ENCODE results near the gene POU2F3. TPM values are rescaled to one million over a fixed set of nuclear protein-coding genes. Genes with fewer than 3 reads are reported as not detected.

Gene POU2F3
- polyA plus RNA-seq, 3 donors, result 0.37 to 0.54 TPM; not detected in 1

DNA sequence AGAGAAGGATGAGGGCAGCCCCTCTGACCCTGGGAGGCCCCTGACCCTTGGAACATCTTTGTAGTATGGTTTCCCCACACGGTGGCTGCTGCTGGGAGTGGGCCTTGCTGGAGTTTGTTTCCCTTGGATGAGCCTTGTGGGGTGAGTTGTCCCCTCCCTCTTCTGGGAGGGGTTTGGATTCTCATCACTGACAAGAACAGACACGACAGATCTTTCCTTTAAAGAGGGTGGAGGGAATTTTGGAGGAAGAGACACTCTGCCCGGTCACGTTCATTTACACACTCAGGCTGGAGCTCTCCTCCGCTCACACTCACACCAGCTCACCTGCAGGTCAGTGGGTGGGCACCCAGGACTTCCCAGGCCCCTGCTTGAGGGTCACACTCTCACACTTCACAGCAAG, 31.7 kb downstream of the POU2F3 start:
- TF ChIP-seq, protein P1, sequence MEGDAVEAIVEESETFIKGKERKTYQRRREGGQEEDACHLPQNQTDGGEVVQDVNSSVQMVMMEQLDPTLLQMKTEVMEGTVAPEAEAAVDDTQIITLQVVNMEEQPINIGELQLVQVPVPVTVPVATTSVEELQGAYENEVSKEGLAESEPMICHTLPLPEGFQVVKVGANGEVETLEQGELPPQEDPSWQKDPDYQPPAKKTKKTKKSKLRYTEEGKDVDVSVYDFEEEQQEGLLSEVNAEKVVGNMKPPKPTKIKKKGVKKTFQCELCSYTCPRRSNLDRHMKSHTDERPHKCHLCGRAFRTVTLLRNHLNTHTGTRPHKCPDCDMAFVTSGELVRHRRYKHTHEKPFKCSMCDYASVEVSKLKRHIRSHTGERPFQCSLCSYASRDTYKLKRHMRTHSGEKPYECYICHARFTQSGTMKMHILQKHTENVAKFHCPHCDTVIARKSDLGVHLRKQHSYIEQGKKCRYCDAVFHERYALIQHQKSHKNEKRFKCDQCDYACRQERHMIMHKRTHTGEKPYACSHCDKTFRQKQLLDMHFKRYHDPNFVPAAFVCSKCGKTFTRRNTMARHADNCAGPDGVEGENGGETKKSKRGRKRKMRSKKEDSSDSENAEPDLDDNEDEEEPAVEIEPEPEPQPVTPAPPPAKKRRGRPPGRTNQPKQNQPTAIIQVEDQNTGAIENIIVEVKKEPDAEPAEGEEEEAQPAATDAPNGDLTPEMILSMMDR (IDR thresholded peaks at IDR 0.05), result no peak

DNA sequence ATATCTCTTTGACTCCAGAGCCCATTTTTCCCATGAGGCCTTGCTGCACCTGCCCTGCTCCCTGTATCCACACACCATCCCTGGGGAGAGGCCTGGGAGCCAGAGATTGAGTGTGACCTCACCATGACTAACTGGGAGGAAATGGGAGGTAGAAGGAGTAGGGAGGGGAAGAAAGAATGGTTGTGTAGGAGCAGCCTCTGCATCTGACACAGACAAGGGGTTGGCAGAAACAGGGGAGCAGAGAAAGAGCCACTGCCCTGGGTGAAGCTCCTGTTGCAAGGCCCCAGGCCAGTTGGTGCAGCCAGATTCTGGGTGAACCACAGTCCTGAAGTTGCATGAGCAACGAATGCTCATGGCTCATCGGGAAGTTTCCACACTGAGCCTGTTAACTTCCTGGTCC, 32.4 kb downstream of the POU2F3 start:
- no peak overlapping the region for H3K4me3 Mint-ChIP-seq
- peak overlapping the region in 1 of 7 donors; percentile 23 for H3K27ac Mint-ChIP-seq
- Histone ChIP-seq H4K20me1 (ENCODE audit: insufficient read depth, low read length) (no peaks in the 10 kb centered on the region), H3K27ac (ENCODE audit: low read depth in 1 of 2, low read length in 2 of 2) (no peak overlapping the region), H3K4me3 (replicated peaks in 1 of 3; ENCODE audit: low read depth in 2 of 3, low read length in 3 of 3) (no peak overlapping the region), H3K27me3 (ENCODE audit: control insufficient read depth in 2 of 2, insufficient read depth in 2 of 2, low read length in 2 of 2) (no peaks in the 10 kb centered on the region), H2AFZ (ENCODE audit: insufficient read depth, low read depth, low read length, poor library complexity, severe bottlenecking) (no peak overlapping the region), H3K4me2 (replicated peaks; ENCODE audit: extremely low read depth, low read length, poor library complexity, severe bottlenecking) (no peak overlapping the region), H3K9me3 (replicated peaks in 1 of 2; ENCODE audit: control insufficient read depth in 1 of 2, insufficient read depth in 1 of 2, low read length in 2 of 2) (no peaks in the 10 kb centered on the region), H3K4me1 (ENCODE audit: control insufficient read depth in 1 of 2, insufficient read depth in 2 of 2, low read length in 2 of 2) (no peaks in the 10 kb centered on the region), H3K79me2 (ENCODE audit: insufficient read depth, low read length) (no peaks in the 10 kb centered on the region), H3K9ac (ENCODE audit: insufficient read depth, low read length, poor library complexity, severe bottlenecking) (no peak overlapping the region), H3K36me3 (replicated peaks in 1 of 2; ENCODE audit: control insufficient read depth in 1 of 2, insufficient read depth in 2 of 2, low read length in 2 of 2) (no peaks in the 10 kb centered on the region)
- peaks cover 0 to 2% (median 0%) of the 10 kb centered on the region in 7 donors for H3K9me3 Mint-ChIP-seq
- no peaks in the 10 kb centered on the region for H3K4me1 Mint-ChIP-seq
- no peaks in the 10 kb centered on the region for H3K36me3 Mint-ChIP-seq
- no peak for DNase-seq
- intact Hi-C loops (cut with micrococcal nuclease), result no loop called here
- TF ChIP-seq, protein P1 (IDR thresholded peaks at IDR 0.05), result no peak
- peaks cover 15 to 36% (median 15%) of the 10 kb centered on the region in 3 donors for H3K27me3 Mint-ChIP-seq (ENCODE audit: low read depth in 3 of 3)
- WGBS (ENCODE audit: insufficient coverage), result no CpG with 5 or more reads among the region's 2 CpGs

More for the DNA sequence above, 31.7 kb downstream of the POU2F3 start:
- no peak overlapping the region for H3K4me3 ChIP-seq (replicated peaks in 1 of 3; ENCODE audit: low read depth in 2 of 3, low read length in 3 of 3)
- peaks cover 15 to 40% (median 16%) of the 10 kb centered on the region in 3 donors for H3K27me3 Mint-ChIP-seq (ENCODE audit: low read depth in 3 of 3)
- H3K9me3 Mint-ChIP-seq, result peaks cover 0 to 2% (median 0%) of the 10 kb centered on the region in 7 donors
- DNase-seq, result no peak
- H3K27ac Mint-ChIP-seq, result no peak overlapping the region
- 86% methylated on average over 2 of the region's 5 CpGs for WGBS (ENCODE audit: insufficient coverage)
- no peaks in the 10 kb centered on the region for H3K36me3 Mint-ChIP-seq
- H3K36me3 ChIP-seq (replicated peaks in 1 of 2; ENCODE audit: control insufficient read depth in 1 of 2, insufficient read depth in 2 of 2, low read length in 2 of 2), result no peaks in the 10 kb centered on the region
- H3K9me3 ChIP-seq (replicated peaks in 1 of 2; ENCODE audit: control insufficient read depth in 1 of 2, insufficient read depth in 1 of 2, low read length in 2 of 2), result no peaks in the 10 kb centered on the region
- H3K4me1 Mint-ChIP-seq, result no peaks in the 10 kb centered on the region
- no peak overlapping the region for H3K4me3 Mint-ChIP-seq
- no peak overlapping the region for H3K27ac ChIP-seq (ENCODE audit: low read depth in 1 of 2, low read length in 2 of 2)
- no peak overlapping the region for H3K9ac ChIP-seq (ENCODE audit: insufficient read depth, low read length, poor library complexity, severe bottlenecking)
- H2AFZ ChIP-seq (ENCODE audit: insufficient read depth, low read depth, low read length, poor library complexity, severe bottlenecking), result no peak overlapping the region
- H3K79me2 ChIP-seq (ENCODE audit: insufficient read depth, low read length), result no peaks in the 10 kb centered on the region
- H3K4me2 ChIP-seq (replicated peaks; ENCODE audit: extremely low read depth, low read length, poor library complexity, severe bottlenecking), result no peak overlapping the region
- intact Hi-C loops (cut with micrococcal nuclease), result no loop called here
- no peaks in the 10 kb centered on the region for H4K20me1 ChIP-seq (ENCODE audit: insufficient read depth, low read length)
- no peaks in the 10 kb centered on the region for H3K4me1 ChIP-seq (ENCODE audit: control insufficient read depth in 1 of 2, insufficient read depth in 2 of 2, low read length in 2 of 2)
- no peaks in the 10 kb centered on the region for H3K27me3 ChIP-seq (ENCODE audit: control insufficient read depth in 2 of 2, insufficient read depth in 2 of 2, low read length in 2 of 2)

Measured in CD14-positive monocyte (primary cell).